SU-DHL-6 (cell line): ENCODE results near the gene GRIK4.

Experiments
- CTCF ChIP-seq: fragments of 200-600 bp; sonication (generic); IDR thresholded peaks from one replicate; pipeline ENCODE4 v1.5.1; 2017; ENCODE audit warnings: antibody characterized with exemption, mild to moderate bottlenecking, low read length, moderate library complexity; ENCODE audit not compliant: insufficient read depth, poor library complexity, severe bottlenecking
- EZH2phosphoT487 ChIP-seq: fragments of 200-600 bp; sonication (generic), shearing (Covaris generic); conservative IDR thresholded peaks from 2 replicates; pipeline ENCODE4 v1.6.1; 2018; ENCODE audit warnings: mild to moderate bottlenecking, antibody characterized with exemption, low read length, moderate library complexity, mixed read lengths

- TF ChIP-seq CTCF (no peak), EZH2phosphoT487 (no peak)
Observed at GRCh38 chr11:120471131-120471530, 40.4 kb upstream of the GRIK4 start.
